Stimulated activated CD4-positive, alpha-beta T cell treated with anti-CD3 and anti-CD28 coated beads, Interleukin-1b, Interleukin-23, amount 100 ng/mL, for 48 hours (primary cell): ENCODE measurements around the gene TAF3.

Experiments
- DNase-seq: peaks from one replicate; pipeline ENCODE4 v3.0.0-alpha.2; 2020

The TAF3 gene

DNA sequence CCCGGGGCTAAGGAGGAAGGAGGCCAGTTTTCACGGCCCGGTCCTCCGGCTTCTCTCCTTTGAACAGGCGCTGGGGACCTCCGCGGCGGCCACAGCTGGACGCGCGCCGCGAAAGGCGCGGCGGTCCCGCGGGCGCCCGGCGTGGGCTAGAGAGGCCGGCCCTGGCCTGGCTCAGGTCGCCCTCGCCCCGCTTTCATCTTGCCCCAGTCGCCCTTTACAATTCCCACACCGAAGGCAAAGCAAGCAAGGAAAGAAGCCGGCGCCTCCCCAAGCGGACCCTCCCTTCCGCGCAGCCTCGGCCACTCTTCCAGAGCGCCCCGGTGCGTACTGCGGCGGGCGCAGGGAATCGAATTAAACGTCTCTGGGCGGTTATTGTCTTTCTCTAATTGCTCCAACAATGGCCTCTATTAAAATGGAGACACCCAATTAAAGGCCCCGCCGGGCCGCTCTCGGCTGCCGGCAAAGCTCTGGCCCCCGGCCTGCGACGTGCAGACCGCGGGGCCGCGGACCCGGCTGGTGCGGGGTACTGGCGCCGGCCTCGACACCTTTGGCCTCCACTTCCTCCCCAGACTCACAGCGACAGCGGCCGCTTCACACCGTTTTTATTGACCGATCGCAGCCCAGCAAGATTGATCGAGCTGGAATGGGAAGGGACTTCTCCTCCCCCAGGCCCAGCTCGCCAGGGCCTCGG, 231.7 kb downstream of the TAF3 start:
- DNase-seq: no peak

DNA sequence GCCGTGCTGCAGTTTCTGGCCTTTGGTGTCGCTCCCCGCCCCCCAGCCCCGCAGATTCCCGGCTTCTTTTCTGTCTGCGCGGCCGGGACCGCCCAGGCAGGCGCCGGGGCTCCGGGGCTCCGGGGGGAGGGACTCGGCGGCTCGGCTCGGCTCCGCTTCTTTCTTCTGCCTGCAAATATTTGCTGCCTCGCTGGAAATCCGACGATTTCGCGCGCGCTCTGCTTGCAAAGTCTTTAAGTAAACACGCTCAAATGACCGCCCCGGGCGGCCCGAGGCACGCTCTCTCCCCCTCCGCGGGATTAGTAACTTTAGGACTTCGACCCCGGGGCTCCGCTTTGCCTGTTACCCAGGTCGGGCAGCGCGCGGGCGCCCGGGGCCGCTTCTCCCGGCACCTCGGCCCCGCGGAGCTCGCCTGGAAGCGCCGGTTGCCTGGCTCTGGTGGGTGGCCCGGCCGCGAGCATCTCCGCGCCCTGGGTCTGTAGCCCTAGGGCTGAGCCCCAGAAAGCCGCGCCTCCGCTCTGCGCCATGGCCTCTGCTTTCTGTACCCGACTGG, 232.3 kb downstream of the TAF3 start:
- DNase-seq: no peak

DNA sequence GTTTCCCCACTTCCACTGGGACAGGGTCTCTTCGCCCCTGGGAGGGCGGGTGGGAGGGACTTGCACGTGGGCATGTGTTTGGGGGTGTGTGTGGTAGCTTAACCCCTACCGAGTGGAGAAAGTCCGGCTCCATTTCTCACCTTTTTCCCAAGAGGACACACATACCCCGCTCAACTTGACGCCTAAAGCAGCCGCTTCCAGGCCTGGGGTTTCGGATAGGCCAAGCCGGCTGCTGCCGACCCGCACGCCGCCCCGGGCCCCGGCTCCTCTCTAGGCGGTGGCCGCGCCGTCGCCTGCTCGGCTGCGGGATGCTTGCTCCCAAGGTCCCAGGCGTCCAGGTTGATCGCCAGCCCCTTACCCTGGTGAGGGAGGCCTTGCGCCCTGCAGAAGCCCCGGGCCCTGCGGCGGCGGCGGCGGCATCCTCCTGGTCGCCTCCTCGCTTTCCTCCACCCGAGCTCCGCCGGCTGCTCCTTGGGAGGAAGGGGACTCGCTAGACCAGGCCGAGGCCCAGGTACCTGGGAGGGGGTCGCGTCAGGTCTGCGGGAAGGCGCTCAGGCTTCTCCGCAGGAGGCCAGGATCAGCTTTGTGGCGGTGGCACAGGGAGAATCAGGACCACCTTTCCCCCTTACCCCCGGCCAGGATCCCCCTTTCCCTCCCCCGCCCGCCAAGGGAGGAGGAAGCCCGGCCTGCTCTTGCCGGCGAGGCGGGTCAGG, 233.0 kb downstream of the TAF3 start:
- no peak for DNase-seq

DNA sequence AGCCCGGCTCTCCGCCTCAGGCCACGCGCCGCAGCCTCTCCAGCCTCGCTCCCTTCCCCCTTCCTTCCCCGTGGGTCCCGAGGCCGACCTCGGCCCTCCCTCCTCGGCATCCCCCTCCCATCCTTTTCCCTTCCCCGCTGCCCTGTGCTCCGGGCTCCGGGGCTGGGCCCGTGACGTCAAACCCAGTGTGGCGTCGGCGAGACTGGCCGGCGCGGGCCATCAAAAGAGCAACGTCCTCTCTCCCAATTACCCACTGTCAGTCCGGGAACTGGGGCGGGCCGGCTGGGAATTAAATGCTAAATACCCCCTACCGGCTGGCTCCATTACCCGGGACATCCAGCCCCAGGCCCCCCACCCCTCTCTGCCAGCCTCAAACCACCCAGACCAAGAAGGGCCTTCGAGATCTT, 233.5 kb downstream of the TAF3 start:
- DNase-seq: no peak

DNA sequence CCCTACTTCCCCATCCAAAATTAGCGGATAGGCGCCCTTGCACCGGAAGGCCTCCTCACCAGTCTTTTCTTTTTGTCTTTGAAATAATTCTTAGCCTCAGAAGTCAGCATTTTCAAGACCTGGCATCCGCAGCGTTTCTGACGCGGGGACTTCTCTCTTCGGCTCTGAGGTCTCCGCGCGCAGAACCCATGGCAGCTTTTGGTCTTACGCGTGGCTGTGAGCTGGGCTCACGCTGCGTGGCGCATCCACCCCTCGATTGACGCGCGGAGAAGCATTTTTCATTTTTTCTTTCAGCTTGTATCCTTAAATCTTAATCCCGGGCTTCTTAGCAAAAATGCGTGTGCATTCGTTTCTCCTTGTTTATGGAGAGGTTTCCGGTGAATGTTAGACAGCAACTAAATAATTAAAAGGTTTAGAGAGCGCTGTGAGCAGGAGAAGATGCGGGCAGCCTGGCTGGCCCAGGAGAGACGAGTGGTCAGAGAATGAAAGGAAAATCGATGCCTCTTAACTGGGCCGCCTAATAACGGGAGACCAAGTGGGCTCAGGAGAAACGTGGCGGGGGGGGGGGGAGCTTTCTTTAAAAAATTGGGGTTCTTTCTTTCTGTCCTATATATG, 234.1 kb downstream of the TAF3 start:
- DNase-seq: no peak

DNA sequence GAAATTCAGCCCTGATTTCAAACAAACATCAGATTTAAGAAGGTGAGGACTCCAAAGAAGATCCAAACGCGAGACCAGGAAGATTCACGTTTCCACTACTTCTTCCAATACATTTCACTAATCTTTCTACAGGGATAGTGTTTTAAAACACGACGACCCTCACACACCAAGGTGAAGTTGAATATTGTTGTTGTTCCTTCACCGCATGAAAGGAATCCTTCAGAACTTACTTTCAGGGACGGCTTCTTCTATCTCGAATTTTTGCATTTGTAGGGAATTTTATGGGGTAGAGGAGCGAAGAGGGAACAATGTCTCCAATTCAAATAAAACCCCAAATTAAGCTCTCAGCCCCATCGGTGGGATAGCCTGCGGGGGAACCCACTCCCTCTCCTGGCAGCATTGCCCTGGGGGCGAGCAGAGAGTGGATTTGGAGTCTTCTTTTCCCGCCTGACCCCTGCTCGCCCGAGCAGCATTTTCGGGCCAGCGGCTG, 234.7 kb downstream of the TAF3 start:
- DNase-seq: no peak

DNA sequence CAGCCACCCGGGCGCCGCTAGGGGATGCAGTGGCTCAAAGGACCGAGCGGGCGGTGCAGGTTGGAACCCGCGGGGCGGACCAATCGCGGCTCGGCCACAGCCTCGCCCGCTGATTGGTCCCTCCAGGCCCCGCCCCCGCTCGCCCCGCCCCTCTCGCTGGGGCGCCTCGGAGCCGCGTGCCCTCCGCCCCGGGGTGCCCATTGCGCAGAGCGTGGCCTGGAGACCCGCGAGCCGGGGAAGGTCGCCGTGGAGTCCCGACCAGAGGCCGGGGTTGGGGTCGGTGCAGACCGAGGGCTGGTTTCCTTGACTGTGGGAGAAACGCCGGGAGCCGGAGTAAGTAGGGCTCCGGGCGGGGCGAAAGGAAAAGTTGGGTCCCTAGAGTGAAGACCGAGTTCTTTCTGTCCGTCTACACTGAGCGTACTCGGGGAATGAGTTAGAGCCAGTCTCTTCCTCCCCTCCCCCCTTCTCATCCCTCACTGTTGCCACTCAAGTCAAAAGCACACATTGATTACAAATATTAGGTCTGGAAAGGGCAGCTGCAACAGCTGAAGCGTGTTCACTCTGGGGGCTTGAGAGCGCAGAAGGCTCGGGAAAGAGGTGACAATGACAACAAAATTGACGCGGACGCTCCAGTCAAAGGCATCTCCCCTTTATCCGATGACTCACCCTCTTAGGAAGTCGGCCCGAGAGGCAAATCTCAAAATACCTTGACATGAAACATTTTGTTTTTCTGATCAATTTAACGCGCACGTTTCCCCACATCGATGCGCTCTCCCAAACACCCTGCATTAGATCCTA, 235.3 kb downstream of the TAF3 start:
- DNase-seq: peak; percentile 93

DNA sequence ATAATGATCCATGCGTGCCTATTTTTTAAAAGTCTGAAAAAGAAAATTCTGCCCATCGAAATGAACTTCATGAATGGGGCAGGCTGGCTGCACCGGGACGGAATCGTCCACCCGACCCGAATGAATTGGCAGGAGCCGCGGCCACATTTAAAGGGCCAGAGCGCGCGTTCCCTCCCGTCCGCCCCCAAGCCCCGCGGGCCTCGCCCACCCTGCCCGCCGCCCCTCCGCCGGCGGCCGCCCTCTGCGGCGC, 235.9 kb downstream of the TAF3 start:
- no peak for DNase-seq

DNA sequence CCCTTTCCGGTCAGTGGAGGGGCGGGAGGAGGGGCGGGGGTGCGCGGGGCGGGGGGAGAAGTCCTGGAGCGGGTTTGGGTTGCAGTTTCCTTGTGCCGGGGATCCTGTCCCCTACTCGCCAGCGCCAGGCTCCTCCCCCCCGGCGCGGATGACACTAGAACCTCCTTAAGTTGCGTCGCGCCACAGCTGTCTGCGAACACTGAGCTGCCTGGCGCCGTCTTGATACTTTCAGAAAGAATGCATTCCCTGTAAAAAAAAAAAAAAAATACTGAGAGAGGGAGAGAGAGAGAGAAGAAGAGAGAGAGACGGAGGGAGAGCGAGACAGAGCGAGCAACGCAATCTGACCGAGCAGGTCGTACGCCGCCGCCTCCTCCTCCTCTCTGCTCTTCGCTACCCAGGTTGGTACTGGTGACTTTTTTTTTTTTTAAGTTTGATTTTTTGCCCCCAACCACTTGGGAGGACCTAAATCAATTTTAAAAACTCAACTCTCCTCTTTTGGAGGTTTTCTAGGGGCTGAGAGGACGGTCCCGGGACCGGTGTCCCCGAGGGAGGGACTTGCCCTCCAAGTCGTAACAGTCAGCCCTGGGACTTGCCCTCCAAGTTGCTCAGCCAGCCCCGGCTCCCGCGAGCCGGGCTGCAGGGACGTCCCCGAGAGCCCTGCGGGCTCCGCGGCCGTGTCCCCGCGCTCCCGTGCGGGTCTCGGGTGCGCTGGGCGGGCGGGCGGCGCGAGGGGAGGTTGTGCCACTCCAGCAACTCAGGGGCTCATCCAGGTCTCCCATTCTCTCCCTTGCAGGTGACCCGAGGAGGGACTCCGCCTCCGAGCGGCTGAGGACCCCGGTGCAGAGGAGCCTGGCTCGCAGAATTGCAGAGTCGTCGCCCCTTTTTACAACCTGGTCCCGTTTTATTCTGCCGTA, 236.4 kb downstream of the TAF3 start, which contains the start of gene GATA3:
Gene GATA3, plus strand, starts transcription at position 195 of the 914 bp plus-strand sequence. CDS start 968 bp downstream, outside the sequence.
- peak; percentile 82 for DNase-seq

DNA sequence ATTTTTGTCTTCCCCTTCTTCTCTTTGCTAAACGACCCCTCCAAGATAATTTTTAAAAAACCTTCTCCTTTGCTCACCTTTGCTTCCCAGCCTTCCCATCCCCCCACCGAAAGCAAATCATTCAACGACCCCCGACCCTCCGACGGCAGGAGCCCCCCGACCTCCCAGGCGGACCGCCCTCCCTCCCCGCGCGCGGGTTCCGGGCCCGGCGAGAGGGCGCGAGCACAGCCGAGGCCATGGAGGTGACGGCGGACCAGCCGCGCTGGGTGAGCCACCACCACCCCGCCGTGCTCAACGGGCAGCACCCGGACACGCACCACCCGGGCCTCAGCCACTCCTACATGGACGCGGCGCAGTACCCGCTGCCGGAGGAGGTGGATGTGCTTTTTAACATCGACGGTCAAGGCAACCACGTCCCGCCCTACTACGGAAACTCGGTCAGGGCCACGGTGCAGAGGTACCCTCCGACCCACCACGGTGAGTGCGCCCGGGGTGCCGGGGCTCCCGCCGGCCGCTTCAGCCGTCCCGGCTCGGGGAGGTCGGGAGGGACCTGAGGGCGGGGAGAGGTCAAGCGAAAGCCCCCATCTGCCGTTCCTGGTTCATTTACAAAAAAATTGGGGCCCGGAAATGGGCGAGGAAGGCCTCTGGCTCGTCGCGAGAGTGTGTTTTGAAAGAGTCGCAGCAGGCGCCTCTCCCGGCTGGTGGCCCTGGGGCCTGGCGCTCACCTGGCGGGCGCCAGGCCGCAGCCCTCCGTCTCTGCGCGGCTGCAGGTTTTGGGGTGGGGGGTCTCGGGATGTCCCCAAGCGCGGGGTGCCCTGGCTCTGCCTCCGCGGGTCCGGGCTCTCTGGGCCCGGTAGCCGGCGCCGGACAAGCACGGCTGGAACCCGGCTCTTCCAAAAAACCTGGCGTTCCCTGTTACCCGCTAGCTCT, 237.4 kb downstream of the TAF3 start:
- DNase-seq: no peak

DNA sequence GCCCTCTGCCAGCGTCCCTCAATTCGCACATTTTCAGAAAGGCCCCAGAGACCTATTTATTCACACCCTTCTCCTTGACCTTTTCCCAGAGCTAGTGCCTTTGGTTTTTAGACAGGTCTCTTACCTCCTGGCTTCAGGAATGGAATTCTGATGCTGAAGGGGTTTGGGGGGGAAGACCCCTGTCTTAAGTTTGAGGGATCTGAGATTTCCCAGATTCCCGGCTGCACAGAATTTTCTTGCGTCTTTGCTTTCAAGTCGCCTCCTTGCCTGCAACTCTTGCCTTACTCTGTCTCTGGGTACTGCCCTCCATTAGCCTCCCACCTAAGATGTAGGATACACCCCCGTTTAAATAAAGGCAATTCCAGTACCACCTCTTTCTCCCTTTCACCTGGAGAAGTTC, 238.1 kb downstream of the TAF3 start:
- no peak for DNase-seq

DNA sequence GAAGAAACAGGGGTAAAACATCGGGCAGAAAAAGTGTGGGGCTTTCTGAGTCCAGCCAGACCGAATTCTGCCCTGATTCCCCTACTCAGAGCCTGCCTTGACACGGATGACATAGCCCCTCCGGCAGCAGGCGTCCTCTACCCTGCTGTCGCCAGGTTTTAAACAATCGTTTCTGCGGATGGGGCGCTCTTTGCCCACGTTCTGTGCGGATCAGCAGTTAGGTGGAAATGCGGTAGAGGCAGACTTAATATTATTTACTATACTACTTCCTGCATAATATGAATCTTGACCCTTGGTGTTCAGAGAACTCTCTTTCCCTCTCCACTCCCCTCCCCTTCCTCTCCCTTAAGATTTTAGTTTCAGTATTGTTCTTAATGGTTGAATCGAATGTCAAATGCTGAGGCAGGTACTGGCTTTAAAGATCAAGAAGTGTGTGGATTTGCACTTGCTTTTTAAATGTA, 238.6 kb downstream of the TAF3 start:
- DNase-seq: peak; percentile 60

DNA sequence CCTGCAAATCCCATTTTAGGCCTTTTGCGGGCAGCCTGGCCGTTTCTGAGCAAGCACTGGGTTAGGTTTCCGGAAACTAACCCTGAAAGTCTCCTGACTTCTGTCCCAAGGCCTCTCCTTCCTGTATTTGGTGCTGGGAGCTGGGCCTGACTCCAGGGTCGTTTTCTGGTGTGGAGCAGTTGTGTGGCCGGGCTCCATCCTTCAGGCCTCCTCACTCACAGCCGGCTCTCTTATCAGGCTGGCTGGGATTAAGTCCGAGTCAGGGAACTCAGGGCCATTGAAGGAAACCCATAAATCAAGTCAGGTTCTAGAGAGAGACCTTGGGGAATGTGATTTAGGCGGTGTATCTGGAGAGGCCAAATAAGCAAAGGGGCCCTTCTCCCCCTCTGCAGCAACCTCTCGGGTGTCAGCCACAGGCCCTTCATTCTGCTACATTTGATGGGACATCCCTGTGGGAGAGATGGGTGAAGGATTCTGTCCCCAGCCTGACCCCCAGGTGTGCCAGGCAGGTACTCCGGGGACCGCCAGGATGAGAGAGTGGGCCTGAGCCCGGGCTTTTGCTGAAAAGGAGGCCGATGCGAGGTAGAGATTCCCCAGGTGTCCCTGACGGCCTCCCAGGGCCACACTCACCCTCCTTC, 239.4 kb downstream of the TAF3 start:
- no peak for DNase-seq

DNA sequence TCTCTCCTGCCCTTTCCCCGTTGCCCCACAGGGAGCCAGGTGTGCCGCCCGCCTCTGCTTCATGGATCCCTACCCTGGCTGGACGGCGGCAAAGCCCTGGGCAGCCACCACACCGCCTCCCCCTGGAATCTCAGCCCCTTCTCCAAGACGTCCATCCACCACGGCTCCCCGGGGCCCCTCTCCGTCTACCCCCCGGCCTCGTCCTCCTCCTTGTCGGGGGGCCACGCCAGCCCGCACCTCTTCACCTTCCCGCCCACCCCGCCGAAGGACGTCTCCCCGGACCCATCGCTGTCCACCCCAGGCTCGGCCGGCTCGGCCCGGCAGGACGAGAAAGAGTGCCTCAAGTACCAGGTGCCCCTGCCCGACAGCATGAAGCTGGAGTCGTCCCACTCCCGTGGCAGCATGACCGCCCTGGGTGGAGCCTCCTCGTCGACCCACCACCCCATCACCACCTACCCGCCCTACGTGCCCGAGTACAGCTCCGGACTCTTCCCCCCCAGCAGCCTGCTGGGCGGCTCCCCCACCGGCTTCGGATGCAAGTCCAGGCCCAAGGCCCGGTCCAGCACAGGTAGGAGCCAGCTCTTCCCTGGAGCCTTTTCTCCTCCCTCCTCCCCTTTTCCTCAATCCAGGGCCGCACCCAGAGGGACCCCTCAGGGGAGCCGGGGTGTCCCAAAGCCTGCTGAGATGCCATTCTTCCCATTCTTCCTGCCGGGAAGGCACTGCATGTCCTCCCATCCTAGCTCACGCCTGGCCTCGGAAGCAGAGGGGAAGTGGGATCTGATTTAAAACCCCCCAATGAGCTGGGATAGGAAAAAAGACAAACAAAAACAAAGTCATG, 240.2 kb downstream of the TAF3 start:
- DNase-seq: no peak

DNA sequence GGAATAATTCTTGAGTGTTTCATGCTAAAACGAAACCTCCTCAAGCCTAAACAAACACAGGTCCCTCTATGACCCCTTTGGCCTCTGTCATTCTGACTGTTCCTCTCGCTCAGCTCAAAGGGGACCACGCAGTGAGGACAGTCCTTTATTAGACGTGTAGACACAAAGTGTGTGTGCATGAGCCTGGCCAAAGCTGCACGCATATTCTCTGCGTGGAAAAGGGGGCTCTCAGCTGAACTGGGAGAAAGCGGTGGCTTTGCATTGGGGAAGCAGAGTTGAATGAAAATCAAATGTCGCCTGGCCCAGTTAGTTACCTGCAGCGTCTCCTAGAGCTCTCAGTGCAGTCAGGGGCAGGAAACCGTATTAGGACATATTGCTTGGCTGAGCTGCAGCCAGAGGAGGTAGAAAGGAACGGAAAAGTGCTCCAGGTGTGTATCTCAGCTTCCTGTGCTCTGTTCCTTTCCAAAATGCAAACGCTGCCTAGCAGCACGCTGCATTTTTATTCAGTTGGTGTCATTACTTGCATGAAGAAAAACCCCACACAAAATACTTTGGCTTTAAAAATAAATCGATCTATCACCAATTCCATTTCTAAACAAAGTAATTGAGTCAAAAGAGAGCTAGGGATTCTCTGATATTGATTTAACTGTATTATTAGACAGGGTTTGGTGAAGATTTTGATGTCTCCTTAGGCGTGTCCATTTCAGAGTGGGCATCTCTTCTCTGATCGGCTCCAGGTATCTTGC, 241.1 kb downstream of the TAF3 start:
- no peak for DNase-seq

DNA sequence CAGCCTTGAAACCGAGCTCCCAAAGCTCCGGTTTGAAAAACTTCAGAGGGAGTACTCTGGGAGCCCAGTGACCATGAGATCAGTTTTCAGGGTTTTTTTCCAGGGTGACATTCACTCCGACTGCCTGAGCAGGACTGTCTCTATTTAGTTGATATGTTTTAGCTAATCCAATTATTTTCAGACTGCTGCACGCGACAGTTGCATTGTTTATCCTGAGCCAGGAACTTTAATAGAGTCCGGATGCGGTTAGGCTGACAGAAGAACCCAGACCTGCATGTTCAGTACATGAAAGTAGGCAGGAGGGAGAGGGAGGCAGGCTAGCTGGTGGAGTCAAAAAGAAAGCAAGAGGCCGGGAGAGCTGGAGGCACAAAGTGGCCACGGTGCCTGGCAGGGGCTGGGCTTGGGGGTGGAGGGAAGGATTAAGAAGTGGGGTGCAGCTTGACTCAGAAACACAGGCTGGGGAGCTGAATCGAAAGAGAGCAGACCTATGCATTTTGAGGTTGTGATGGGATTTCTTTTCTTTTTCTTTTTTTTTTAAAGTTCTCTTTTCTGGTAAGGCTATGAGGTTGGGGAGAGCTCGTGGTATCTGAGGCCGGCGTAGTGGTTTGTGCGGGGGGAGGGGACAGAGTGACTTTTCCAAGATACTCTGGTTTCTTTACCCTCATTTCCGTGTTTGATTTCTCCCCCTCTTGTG, 241.9 kb downstream of the TAF3 start:
- DNase-seq: peak; percentile 77

DNA sequence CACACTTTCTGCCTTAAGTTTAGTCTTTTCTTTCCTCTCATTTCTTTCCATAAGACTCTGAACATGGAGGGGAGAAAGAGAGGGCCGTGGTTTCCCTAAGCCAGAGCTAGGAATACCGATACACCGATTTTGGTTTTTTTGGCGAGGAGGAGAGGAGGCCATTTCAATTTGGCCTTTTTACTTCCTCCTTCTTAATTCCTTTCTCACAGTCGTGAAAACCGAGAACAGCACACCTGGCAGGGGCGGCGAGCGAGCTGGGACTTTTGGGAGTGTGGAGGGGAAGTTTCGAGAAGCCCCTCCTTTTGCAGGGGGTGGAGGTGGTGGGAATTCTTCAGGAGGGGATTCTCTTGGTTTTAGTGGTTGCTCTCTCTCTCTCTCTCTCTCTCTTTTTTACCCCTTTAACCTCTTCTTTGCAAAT, 242.4 kb downstream of the TAF3 start:
- no peak for DNase-seq
